Measurements from ENCODE around the gene TIMM17A. TPM values are rescaled to one million over a fixed set of nuclear protein-coding genes. Genes with fewer than 3 reads are reported as not detected.
A peak's percentile ranks its signal among the peaks of the same experiment; 100 is the strongest.
"Not testable (repeated sequence)": the region's sequence is repeated elsewhere in the genome, so short reads cannot be mapped to it uniquely, and the experiment has no call there.

The TIMM17A gene

DNA sequence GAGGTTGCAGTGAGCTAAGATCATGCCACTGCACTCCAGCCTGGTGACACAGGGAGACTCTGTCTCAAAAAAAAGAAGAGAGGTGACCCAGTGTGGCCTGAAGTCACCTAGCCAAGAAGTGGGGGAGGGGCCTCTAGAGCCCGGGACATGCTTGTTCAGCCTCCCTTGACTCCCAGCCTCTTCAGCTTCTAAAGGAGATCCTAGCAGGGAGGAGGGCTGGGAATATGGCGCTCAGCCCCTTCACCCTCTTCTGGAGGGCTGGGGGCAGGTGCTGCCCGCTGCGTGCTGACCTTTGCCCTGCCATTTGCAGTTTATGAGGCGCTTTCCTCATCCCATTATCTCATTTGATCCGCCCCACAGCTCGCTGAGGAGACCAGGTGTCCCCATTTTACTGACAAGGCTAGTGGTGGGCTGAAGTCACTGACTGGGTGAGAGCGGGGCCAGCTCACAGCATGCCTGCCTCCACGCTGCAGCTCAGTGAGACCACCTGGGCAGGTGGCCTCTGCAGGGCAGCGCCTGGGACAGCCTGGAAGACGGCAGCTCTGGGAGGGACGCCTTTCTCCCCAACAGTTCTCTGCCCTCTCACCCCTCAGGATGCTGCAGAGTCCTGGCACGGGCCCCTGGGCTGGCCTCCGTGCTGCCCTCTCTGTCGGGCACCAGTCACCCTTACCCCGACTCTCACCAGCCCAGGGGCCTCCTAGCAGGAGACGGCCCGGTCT is 62.6 kb downstream of the TIMM17A start:
- Histone ChIP-seq H4K8ac (ENCODE audit: low read depth, low read length) (no peak overlapping the region), H3K27ac (ENCODE audit: low read depth, low read length) (no peak overlapping the region), H2BK120ac (ENCODE audit: low read depth, low read length) (no peak overlapping the region), H3K27me3 (ENCODE audit: insufficient read depth, low read length, poor library complexity) (no peaks in the 10 kb centered on the region), H3K36me3 (ENCODE audit: control insufficient read depth, insufficient read depth, low read length) (no peaks in the 10 kb centered on the region), H2BK5ac (ENCODE audit: low read length) (no peak overlapping the region), H3K4me1 (ENCODE audit: control insufficient read depth, low read depth, low read length) (peaks cover 8% of the 10 kb centered on the region), H3K79me1 (ENCODE audit: low read length) (no peaks in the 10 kb centered on the region), H2BK15ac (replicated peaks; ENCODE audit: low read depth) (no peak overlapping the region), H3K4me2 (ENCODE audit: low read length) (no peak overlapping the region), H4K5ac (ENCODE audit: low read length) (no peak overlapping the region), H3K23ac (ENCODE audit: low read length) (no peak overlapping the region), H3K4ac (ENCODE audit: low read depth, low read length) (no peak overlapping the region), H3K79me2 (ENCODE audit: control insufficient read depth, insufficient read depth, low read length) (no peaks in the 10 kb centered on the region), H3K4me3 (ENCODE audit: low read length) (no peak overlapping the region), H3K56ac (ENCODE audit: low read length) (peak overlapping the region; percentile 34), H3K9ac (ENCODE audit: low read length) (no peak overlapping the region), H3K18ac (ENCODE audit: low read length) (no peak overlapping the region), H2AK5ac (ENCODE audit: low read length) (no peak overlapping the region)
- no CpG with 5 or more reads among the region's 18 CpGs for WGBS (ENCODE audit: extremely low coverage, insufficient coverage, low lambda C conversion rate)
- peak; percentile 25 for DNase-seq

DNA sequence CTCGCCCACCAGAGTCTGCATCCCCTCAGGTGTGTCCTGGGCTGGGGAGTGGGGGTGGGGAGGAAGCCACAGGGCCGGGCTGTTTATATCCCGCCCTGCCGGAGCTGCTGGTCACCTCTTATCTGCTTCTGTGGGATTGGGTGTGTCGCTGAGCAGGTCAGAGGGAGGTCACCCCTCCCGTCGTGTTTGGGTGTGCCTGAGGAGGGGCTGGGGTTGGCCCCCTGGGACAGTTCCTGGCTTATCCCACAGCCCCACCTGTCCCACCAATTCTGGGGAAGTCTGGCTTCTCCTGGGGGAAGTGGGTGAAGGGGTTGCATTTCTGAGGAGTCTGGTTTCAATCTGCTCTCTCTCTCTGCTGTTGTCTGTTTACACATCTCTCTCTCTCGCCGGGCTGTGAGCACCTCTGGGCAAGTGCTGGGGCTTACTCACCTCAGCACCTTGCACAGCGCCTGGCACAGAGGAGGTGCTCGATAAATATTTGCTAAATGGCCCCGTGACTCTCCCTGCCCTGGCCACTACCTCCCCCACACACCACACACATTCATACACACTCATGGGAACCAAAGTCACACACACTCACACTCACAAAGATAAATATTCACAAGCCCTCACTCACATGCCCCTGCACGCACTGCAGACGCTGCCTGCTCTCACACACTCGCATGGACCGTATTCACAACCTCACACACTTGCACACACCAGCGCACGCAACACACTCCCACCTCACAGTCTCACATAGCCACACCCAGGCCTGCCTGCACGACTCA is 63.3 kb downstream of the TIMM17A start:
- Histone ChIP-seq H3K4me2 (ENCODE audit: low read length) (no peak overlapping the region), H3K27ac (ENCODE audit: low read depth, low read length) (no peak overlapping the region), H3K56ac (ENCODE audit: low read length) (peak overlapping the region; percentile 37), H3K4ac (ENCODE audit: low read depth, low read length) (no peak overlapping the region), H4K8ac (ENCODE audit: low read depth, low read length) (no peak overlapping the region), H3K23ac (ENCODE audit: low read length) (peak overlapping the region; percentile 94), H3K79me2 (ENCODE audit: control insufficient read depth, insufficient read depth, low read length) (no peaks in the 10 kb centered on the region), H3K18ac (ENCODE audit: low read length) (no peak overlapping the region), H4K5ac (ENCODE audit: low read length) (no peak overlapping the region), H2AK5ac (ENCODE audit: low read length) (peak overlapping the region; percentile 88), H3K4me3 (ENCODE audit: low read length) (no peak overlapping the region), H3K79me1 (ENCODE audit: low read length) (no peaks in the 10 kb centered on the region), H3K27me3 (ENCODE audit: insufficient read depth, low read length, poor library complexity) (no peaks in the 10 kb centered on the region), H3K9ac (ENCODE audit: low read length) (peak overlapping the region; percentile 21), H2BK5ac (ENCODE audit: low read length) (no peak overlapping the region), H2BK120ac (ENCODE audit: low read depth, low read length) (no peak overlapping the region), H3K36me3 (ENCODE audit: control insufficient read depth, insufficient read depth, low read length) (no peaks in the 10 kb centered on the region), H2BK15ac (replicated peaks; ENCODE audit: low read depth) (no peak overlapping the region), H3K4me1 (ENCODE audit: control insufficient read depth, low read depth, low read length) (peaks cover 8% of the 10 kb centered on the region)
- peak; percentile 43 for DNase-seq
- no CpG with 5 or more reads among the region's 19 CpGs for WGBS (ENCODE audit: extremely low coverage, insufficient coverage, low lambda C conversion rate)

DNA sequence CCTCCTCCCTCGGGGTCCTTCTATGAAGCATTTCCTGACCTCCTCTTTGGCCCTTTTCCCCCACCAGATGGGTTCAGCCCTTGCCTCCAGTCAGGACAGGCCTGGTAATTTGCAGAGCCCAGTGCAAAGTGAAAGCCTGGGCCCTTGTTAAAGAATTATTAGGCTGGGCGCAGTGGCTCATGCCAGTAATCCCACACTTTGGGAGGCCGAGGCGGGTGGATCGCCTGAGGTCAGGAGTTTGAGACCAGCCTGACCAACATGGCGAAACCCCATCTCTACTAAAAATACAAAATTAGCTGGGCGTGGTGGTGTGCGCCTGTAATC is 63.9 kb downstream of the TIMM17A start:
- not testable (repeated sequence) for H2BK120ac ChIP-seq (ENCODE audit: low read depth, low read length); H3K79me2 ChIP-seq (ENCODE audit: control insufficient read depth, insufficient read depth, low read length); H2BK15ac ChIP-seq (replicated peaks; ENCODE audit: low read depth); H4K8ac ChIP-seq (ENCODE audit: low read depth, low read length); H3K79me1 ChIP-seq (ENCODE audit: low read length); H4K5ac ChIP-seq (ENCODE audit: low read length); H3K4ac ChIP-seq (ENCODE audit: low read depth, low read length); H3K4me2 ChIP-seq (ENCODE audit: low read length); H3K27ac ChIP-seq (ENCODE audit: low read depth, low read length); H3K9ac ChIP-seq (ENCODE audit: low read length); H3K18ac ChIP-seq (ENCODE audit: low read length); DNase-seq; H3K4me3 ChIP-seq (ENCODE audit: low read length); H3K36me3 ChIP-seq (ENCODE audit: control insufficient read depth, insufficient read depth, low read length); H2AK5ac ChIP-seq (ENCODE audit: low read length); H3K4me1 ChIP-seq (ENCODE audit: control insufficient read depth, low read depth, low read length); H2BK5ac ChIP-seq (ENCODE audit: low read length); H3K27me3 ChIP-seq (ENCODE audit: insufficient read depth, low read length, poor library complexity)
- H3K23ac ChIP-seq (ENCODE audit: low read length): peak overlapping the region; percentile 94
- WGBS (ENCODE audit: extremely low coverage, insufficient coverage, low lambda C conversion rate): no CpG with 5 or more reads among the region's 8 CpGs
- peak overlapping the region; percentile 37 for H3K56ac ChIP-seq (ENCODE audit: low read length)

Small RNA genes lying within 50 kb of the gene (small RNA-seq; reads per million reads assigned to genes)
- not detected for gene MIR6740 (ENCODE audit: insufficient read depth)
- not detected for gene RF00156 (ENCODE audit: insufficient read depth)
